Brain microvascular endothelial cell (primary cell): ENCODE results near the gene AKR1C3.
"Not testable (repeated sequence)": the region's sequence is repeated elsewhere in the genome, so short reads cannot be mapped to it uniquely, and the experiment has no call there.

Experiments used
- DNase-seq: peaks from one replicate; pipeline ENCODE4 v3.0.0-alpha.2; 2020
- H3K27ac ChIP-seq: fragments of 250-450 bp; sonication (Bioruptor Pico); 2 replicates; pipeline ENCODE4 v1.5.1; 2020; ENCODE audit warnings: mild to moderate bottlenecking, moderate library complexity
- H3K27me3 ChIP-seq: fragments of 250-450 bp; sonication (Bioruptor Pico); replicated peaks from 2 replicates; pipeline ENCODE4 v1.5.1; 2020; ENCODE audit warnings: mild to moderate bottlenecking
- H3K36me3 ChIP-seq: fragments of 250-450 bp; sonication (Bioruptor Pico); replicated peaks from 2 replicates; pipeline ENCODE4 v1.5.1; 2020; ENCODE audit warnings: mild to moderate bottlenecking
- H3K4me3 ChIP-seq: 2 replicates; pipeline ENCODE4 v1.5.1; 2011; ENCODE audit warnings: low read depth, mild to moderate bottlenecking, control low read depth, low read length, moderate library complexity
- in situ Hi-C: cut with HindIII; loops from 2 replicates; pipeline ENCODE4 v1.10.0; 2017; ENCODE audit warnings: low sequenced_read_pairs, low pct_ligation_motif_present
- TF ChIP-seq, protein P1 (sequence below): IDR thresholded peaks from 2 replicates; pipeline ENCODE4 v1.5.1; 2011; ENCODE audit warnings: low read depth, mild to moderate bottlenecking, moderate library complexity, low read length, control low read depth, inconsistent platforms; ENCODE audit errors: missing control alignments

AKR1C3 gene

GRCh38 chr10:5125315-5126044, 31.3 kb downstream of the AKR1C3 start:
- in situ Hi-C loops: no loop called here
- no peak overlapping the region for H3K27ac ChIP-seq
- no peaks in the 10 kb centered on the region for H3K27me3 ChIP-seq
- H3K4me3 ChIP-seq: no peak overlapping the region
- DNase-seq: no peak
- TF ChIP-seq, protein P1, sequence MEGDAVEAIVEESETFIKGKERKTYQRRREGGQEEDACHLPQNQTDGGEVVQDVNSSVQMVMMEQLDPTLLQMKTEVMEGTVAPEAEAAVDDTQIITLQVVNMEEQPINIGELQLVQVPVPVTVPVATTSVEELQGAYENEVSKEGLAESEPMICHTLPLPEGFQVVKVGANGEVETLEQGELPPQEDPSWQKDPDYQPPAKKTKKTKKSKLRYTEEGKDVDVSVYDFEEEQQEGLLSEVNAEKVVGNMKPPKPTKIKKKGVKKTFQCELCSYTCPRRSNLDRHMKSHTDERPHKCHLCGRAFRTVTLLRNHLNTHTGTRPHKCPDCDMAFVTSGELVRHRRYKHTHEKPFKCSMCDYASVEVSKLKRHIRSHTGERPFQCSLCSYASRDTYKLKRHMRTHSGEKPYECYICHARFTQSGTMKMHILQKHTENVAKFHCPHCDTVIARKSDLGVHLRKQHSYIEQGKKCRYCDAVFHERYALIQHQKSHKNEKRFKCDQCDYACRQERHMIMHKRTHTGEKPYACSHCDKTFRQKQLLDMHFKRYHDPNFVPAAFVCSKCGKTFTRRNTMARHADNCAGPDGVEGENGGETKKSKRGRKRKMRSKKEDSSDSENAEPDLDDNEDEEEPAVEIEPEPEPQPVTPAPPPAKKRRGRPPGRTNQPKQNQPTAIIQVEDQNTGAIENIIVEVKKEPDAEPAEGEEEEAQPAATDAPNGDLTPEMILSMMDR: no peak
- H3K36me3 ChIP-seq: no peaks in the 10 kb centered on the region

DNA sequence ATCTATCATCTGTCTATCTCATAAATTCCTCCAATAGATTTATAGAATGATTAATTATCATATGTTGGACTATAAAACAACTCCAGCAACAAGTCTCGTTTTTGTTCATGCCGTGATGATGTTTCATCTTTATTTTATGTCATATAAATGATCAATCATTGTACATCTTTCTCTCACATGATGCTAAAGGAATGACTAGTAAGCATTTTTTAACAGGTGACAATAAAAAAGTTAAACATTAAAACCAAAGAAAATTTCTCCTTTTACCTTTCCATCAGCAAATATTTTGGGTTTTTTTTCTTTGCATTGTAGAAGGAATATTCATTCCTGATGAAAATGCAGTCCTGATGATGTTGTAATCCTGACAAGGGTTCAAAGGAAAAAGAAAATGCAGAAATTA, 41.4 kb downstream of the AKR1C3 start:
- Histone ChIP-seq H3K4me3 (no peak overlapping the region), H3K27me3 (no peaks in the 10 kb centered on the region), H3K36me3 (no peaks in the 10 kb centered on the region), H3K27ac (no peak overlapping the region)
- in situ Hi-C loops: no loop called here
- no peak for DNase-seq
- TF ChIP-seq, protein P1: no peak

GRCh38 chr10:5136468-5137087, 42.4 kb downstream of the AKR1C3 start:
- no peak overlapping the region for H3K4me3 ChIP-seq
- TF ChIP-seq, protein P1: no peak
- no peaks in the 10 kb centered on the region for H3K36me3 ChIP-seq
- H3K27me3 ChIP-seq: no peaks in the 10 kb centered on the region
- DNase-seq: no peak
- H3K27ac ChIP-seq: no peak overlapping the region
- in situ Hi-C loops: no loop called here

- H3K36me3 ChIP-seq, DNase-seq, H3K4me3 ChIP-seq, H3K27me3 ChIP-seq, H3K27ac ChIP-seq, in situ Hi-C loops: not testable (repeated sequence)
These were observed 43.5 kb downstream of the AKR1C3 start for GRCh38 chr10:5137699-5138098.

DNA sequence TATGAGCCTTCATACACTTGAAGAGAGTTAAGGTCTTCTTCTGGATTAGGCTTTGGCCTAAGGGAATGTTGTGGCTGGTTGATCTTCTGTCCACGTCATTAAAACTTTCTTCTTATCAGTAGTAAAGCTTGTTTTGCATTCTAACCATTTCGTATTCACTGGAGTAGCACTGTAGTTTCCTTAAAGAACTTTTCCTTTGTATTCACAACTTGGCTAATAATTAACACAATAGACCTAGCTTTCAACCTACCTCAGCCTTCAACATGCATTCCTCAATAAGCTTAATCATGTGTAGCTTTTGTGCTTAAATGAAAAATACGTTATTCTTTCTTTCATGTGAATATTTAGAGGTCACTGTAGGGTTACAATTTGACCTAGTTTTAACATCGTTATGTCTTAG, 48.0 kb downstream of the AKR1C3 start:
- no peaks in the 10 kb centered on the region for H3K36me3 ChIP-seq

DNA sequence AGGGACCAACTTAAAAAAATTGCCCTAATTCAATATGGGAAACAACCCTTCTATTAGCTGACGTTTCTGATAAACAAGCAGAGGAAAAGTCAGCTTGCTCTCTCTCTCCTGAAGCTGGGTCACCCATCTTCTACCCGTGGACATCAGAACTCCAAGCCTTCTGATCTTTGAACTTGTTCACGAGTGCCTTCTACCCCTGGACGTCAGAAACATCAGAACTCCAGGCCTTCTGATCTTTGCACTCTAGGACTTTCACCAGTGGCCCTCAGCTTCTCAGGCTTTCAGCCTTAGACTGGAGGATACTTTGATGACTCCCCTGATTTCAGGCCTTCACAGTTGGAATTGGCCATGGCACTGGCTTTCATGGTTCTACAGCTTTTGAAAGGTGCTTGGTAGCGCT, 48.9 kb downstream of the AKR1C3 start:
- no peaks in the 10 kb centered on the region for H3K36me3 ChIP-seq
- no peak overlapping the region for H3K27ac ChIP-seq
- no peak for DNase-seq
- no peak overlapping the region for H3K4me3 ChIP-seq
- in situ Hi-C loops: no loop called here
- no peaks in the 10 kb centered on the region for H3K27me3 ChIP-seq
- TF ChIP-seq, protein P1: no peak

More for the DNA sequence above, 48.0 kb downstream of the AKR1C3 start:
- DNase-seq: no peak
- H3K27ac ChIP-seq: no peak overlapping the region
- H3K4me3 ChIP-seq: no peak overlapping the region
- no peaks in the 10 kb centered on the region for H3K27me3 ChIP-seq
- TF ChIP-seq, protein P1: no peak
- in situ Hi-C loops: no loop called here
